GM18870 (cell line): ENCODE measurements around the gene LHFPL3.

Experiments used
- ATAC-seq: cut with Tn5 transposase; IDR thresholded peaks from one replicate; pipeline ENCODE4 v1.9.1; 2021; ENCODE audit warnings: moderate library complexity; ENCODE audit not compliant: unreplicated experiment

The LHFPL3 gene

GRCh38 chr7:104371216-104371979 lies 43.0 kb downstream of the LHFPL3 start:
- ATAC-seq, result no peak

GRCh38 chr7:104371980-104372357 lies 43.6 kb downstream of the LHFPL3 start:
- no peak for ATAC-seq

GRCh38 chr7:104382616-104383015 lies 54.2 kb downstream of the LHFPL3 start:
- ATAC-seq, result no peak

DNA sequence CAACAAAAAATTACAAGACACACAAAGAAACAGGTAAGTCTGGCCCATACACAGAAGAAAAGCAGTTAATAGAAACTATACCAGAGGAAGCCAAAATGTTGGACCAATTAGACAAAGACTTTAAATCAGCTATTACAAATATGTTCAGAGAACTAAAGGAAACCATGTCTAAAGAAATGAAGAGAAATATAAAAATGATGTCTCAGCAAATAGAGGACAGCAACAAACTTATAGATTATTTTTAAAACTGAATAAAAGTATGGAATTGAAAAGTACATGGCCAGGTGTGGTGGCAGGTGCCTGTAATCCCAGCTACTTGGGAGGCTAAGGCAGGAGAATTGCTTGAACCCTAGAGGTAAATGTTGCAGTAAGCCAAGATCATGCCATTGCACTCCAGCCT lies 58.5 kb downstream of the LHFPL3 start:
- no peak for ATAC-seq

DNA sequence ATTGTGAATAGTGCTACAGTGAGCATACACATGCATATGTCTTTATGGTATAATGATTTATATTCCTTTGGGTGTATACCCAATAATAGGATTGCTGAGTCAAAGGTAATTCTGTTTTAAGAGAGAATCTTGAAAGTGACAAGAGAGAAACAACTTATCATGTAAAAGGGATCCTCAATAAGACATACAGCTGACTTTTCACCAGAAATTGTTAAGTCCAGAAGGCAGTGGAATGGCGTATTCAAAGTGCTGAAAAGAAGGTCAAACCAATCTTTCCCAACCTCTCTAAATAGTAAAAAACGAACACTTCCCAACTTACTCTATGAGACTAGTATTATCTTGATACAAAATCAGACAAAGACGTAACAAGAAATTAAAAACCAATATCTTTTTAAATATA lies 59.8 kb downstream of the LHFPL3 start:
- ATAC-seq, result no peak

DNA sequence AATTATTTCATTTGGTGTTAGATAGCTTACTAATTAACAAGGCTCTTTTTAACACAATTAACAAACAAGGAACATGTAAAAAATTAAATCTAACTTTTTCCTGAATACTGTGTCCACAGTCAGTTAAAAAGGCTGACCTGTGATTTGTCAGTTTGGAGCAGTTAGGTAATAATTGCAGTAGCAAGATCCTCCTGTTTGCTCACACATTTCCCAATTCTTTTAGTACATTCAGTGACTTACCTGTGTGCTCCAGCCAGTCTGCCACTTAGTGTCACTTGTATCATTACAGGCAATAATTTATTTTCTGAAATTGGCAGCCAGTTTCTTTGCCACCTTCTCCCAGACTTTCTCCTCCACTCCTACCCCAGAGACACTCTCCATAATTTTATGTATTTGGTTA lies 66.8 kb downstream of the LHFPL3 start:
- no peak for ATAC-seq

DNA sequence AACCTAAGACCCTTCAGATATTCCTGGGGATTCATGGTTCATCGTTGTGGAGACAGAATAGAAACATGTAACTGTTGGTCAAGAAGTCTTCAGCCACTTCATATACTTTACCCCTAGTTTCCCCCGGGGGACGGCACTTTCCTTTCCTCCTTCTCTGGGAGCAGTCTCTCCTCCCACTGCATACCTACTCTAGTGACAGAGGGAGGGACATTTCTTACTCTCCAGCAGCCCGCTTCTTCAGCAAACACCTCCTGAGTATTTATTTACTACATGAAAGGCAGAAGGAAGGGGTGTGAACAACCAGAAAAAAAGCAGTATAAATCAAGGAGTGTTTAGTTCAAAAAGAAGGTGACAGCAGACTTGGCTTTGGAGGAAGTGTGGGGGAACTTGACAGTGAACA lies 69.0 kb downstream of the LHFPL3 start:
- no peak for ATAC-seq

DNA sequence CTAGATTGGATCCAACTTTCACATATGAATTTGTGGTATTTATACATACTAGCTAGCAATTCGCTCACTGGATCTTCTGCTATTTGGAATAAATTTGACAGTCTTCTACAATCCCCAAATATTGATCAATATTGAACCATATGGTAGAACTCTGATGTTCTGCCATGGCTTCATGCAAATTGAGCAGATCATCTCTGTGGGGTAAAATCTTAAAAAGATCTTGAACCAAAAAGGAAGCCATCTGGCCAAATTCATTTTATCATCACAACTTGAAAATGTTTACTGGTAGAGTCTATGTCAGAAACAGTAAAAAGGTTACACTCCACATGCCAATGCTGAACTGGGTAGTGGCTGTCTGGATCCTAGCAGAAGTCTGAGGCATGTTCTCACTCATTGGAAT lies 80.0 kb downstream of the LHFPL3 start:
- ATAC-seq, result no peak

DNA sequence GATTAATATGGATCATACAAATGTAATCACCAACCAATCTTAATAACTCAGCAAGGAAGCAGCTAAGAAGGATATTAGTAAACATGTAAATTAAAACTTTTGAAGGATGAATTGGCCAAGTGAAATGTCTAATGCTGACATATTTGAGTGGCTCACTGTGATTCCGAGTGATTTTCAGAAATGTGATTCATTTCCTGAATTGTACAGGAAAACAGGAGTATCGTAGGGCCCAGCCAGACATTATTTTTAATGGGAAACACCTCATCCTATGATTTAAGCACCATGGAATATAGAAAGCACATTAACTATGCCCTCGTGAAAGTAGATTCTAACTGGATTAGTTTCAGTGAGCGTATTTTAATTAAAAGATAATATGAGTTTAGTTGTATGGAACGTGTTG lies 82.3 kb downstream of the LHFPL3 start:
- ATAC-seq, result no peak

DNA sequence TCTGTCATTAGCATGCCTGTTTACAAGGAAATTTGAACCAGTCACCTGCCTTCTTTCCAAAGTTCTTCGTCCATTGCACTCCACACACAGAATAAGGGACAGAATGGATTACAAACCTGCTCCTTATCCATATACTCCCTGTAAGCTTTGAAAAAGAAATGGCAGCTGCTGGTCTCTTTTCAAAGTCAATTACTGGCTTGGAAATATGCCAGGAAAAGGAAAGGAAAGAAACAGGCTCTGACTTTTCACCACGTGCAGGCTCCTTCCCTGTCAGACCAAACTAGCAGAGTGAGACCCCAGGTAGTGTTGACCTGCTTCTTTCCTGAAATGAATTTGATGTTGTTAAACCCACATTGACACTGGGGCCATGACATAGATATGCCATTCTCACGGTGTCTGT lies 84.5 kb downstream of the LHFPL3 start:
- ATAC-seq, result no peak

GRCh38 chr7:104414216-104414615 lies 85.8 kb downstream of the LHFPL3 start:
- no peak for ATAC-seq

DNA sequence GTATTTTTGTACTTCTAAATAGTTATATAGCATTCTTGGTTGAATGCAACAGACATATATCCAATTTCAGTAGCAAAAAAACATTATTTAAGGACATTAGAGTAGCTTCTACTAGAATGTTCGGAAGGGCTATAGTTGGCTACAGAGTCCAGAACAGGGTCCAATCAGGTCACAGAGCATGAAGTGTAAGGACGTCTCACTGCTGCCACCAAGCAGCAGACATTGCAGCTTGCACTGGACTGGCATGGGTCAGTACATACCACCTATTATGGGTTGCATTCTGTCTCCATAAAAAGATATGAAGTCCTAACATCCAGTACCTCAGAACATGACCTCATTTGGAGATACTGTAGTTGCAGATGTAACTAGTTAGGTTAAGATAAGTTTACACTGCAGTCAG lies 87.3 kb downstream of the LHFPL3 start:
- ATAC-seq, result no peak

DNA sequence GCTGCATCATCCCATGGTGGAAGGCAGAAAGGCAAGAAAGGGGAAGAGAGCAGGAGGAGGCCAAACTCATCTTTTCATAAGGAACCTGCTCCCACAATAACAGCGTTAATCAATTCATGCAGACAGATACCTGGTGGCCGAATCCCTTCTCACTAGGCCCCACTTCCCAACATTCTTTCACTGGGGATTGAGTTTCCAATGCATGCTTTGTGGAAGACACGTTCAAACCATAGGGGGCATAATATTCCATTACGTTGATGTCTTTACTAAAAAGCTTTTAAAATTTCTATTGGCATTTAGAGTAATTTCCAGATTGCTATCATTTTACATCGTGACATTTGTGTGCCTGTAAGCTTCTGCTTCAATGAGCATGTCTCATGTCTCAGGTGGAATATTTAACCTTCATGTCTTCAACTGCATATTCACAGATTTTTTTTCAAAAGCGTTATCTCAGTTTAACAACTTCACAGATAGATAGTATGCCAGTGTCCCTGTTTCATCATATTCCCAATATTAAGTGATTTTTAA lies 88.5 kb downstream of the LHFPL3 start:
- no peak for ATAC-seq

- ATAC-seq, result no peak
Observed at GRCh38 chr7:104431930-104432329, 103.5 kb downstream of the LHFPL3 start.

DNA sequence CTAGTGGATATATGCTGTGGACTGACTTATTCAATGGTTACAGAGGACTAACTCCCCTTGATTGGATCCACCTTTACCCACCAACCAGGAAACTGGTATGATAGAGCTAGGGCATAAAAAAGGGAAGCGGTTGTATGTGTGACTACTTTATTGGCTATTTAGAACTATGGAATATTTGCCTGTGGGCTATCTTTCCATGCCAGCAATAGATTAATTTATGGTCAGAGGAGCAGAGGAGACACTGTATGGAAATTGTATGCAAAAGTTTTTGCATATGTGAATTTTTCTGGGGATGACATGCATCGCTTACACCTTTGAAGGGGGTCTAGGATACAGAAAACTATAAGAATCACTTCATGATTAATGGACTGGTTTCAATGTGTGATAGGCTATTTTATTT lies 105.7 kb downstream of the LHFPL3 start:
- ATAC-seq, result no peak

- no peak for ATAC-seq
Observed at GRCh38 chr7:104442481-104442880, 114.1 kb downstream of the LHFPL3 start.

GRCh38 chr7:104444017-104444416 lies 115.6 kb downstream of the LHFPL3 start:
- no peak for ATAC-seq

GRCh38 chr7:104445393-104445792 lies 117.0 kb downstream of the LHFPL3 start:
- ATAC-seq, result no peak

- ATAC-seq, result no peak
Observed at GRCh38 chr7:104450861-104451260, 122.5 kb downstream of the LHFPL3 start.

DNA sequence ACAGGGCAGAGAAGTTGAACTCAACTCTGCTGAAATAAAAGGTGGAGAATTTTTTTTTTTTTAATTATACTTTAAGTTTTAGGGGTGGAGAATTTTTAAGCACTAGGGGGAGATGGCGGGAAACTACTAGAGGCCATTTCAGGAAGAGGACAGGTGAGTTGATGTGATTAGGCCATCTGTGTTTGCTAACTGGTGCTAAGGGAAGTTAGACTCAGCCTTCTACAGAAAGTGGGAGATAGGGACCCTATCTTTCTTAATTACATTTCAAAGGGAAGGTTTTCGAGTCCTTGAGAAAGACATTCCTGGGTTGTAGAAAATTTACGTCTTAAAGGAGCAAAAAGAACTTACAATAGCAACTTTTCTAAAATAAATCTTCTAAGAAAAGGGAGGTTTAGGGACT lies 124.8 kb downstream of the LHFPL3 start:
- no peak for ATAC-seq

- ATAC-seq, result no peak
Observed at GRCh38 chr7:104458875-104459274, 130.5 kb downstream of the LHFPL3 start.

GRCh38 chr7:104469166-104469820 lies 140.9 kb downstream of the LHFPL3 start:
- no peak for ATAC-seq

- no peak for ATAC-seq
Observed at GRCh38 chr7:104480529-104480928, 152.1 kb downstream of the LHFPL3 start.
